Stimulated activated effector memory CD8-positive, alpha-beta T cell treated with anti-CD3 and anti-CD28 coated beads, Interleukin-12 subunit alpha, Interleukin-12 subunit beta, amount 100 ng/mL, for 72 hours (primary cell): Measurements from ENCODE around the gene OTUB2.

ENCODE experiments used
- ATAC-seq: fragments of 150-1000 bp; cut with Tn5 transposase; 2 replicates; pipeline ENCODE4 v1.10.0; 2021
- DNase-seq, 2 donors: peaks; one replicate each; pipeline ENCODE4 v3.0.0; 2021 to 2022; ENCODE audit warnings: low spot score in 2 of 2
- H3K27ac Mint-ChIP-seq: one replicate; pipeline ENCODE4 v1.8.0; 2022; ENCODE audit warnings: mild to moderate bottlenecking, mixed read lengths
- H3K36me3 Mint-ChIP-seq: one replicate; pipeline ENCODE4 v1.8.0; 2022; ENCODE audit warnings: mild to moderate bottlenecking, mixed read lengths
- H3K4me1 Mint-ChIP-seq: one replicate; pipeline ENCODE4 v1.8.0; 2022; ENCODE audit warnings: mixed read lengths
- H3K4me3 Mint-ChIP-seq: one replicate; pipeline ENCODE4 v1.8.0; 2022; ENCODE audit warnings: mild to moderate bottlenecking, mixed read lengths
- H3K9me3 Mint-ChIP-seq: one replicate; pipeline ENCODE4 v1.8.0; 2022; ENCODE audit warnings: mixed read lengths

Gene OTUB2

DNA sequence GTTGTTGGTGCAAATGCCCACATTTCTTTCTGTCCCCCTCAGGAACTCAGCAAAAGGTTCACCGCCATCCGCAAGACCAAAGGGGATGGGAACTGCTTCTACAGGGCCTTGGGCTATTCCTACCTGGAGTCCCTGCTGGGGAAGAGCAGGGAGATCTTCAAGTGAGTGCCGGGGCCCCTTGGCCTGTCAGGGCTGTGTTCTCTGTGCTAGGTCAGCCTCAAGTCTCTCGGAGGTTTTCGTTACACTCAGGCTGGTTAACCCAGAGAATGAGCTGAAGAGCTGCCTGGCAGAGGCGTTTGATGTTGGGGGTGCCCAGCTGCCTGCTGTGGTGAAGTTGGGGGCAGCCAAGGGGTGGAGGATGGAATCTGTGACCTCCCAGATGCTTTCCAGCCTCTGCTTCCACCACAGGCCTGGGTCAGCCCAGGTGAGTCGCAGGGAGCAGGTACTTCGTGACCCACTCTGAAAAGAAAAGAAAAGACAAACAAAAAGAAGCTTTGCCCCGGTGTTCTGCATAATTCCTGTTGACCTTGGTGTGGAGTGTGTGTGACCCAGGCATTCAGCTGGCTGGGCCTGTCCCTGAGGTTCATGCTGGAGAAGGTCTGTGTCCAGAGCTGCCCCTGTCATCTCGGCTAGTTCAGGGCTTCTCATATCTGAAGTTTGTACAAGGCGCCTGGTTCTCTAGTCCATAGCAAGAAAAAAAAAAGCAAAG lies 12.9 kb downstream of the OTUB2 start:
- ATAC-seq = no peak
- H3K27ac Mint-ChIP-seq = peak overlapping the region; percentile 64
- H3K36me3 Mint-ChIP-seq = peaks cover 18% of the 10 kb centered on the region
- peaks cover 6% of the 10 kb centered on the region for H3K4me1 Mint-ChIP-seq
- no peak overlapping the region for H3K4me3 Mint-ChIP-seq
- DNase-seq = no peak
- no peaks in the 10 kb centered on the region for H3K9me3 Mint-ChIP-seq

DNA sequence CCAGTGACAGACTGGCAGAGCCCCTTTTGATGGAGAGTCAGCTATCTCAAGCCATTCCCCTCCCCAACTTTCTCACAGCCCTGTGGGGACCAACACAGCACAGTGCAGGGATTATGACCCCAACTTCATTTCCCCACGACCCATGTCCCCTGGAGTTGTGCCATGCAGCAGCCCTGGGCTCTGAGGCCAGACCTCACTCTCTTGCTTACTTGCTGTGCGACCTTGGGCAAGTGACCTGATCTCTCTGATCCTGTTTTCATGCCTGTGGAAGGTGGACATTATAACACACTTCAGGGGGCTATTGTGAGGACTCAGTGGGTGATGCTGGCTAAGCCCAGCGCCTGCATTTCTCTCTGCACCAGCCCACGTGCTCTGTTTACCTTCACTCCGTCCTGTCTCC lies 14.1 kb downstream of the OTUB2 start:
- ATAC-seq (no peak), DNase-seq (no peak)
- Mint-ChIP-seq H3K4me1 (peaks cover 6% of the 10 kb centered on the region), H3K9me3 (no peaks in the 10 kb centered on the region), H3K4me3 (no peak overlapping the region), H3K36me3 (peaks cover 29% of the 10 kb centered on the region), H3K27ac (peak overlapping the region; percentile 64)

GRCh38 chr14:94040796-94041195 lies 14.7 kb downstream of the OTUB2 start:
- H3K27ac Mint-ChIP-seq = no peak overlapping the region
- DNase-seq (no peak), ATAC-seq (no peak)
- H3K9me3 Mint-ChIP-seq = no peaks in the 10 kb centered on the region
- H3K4me3 Mint-ChIP-seq = no peak overlapping the region
- H3K4me1 Mint-ChIP-seq = peaks cover 6% of the 10 kb centered on the region
- H3K36me3 Mint-ChIP-seq = peaks cover 34% of the 10 kb centered on the region

DNA sequence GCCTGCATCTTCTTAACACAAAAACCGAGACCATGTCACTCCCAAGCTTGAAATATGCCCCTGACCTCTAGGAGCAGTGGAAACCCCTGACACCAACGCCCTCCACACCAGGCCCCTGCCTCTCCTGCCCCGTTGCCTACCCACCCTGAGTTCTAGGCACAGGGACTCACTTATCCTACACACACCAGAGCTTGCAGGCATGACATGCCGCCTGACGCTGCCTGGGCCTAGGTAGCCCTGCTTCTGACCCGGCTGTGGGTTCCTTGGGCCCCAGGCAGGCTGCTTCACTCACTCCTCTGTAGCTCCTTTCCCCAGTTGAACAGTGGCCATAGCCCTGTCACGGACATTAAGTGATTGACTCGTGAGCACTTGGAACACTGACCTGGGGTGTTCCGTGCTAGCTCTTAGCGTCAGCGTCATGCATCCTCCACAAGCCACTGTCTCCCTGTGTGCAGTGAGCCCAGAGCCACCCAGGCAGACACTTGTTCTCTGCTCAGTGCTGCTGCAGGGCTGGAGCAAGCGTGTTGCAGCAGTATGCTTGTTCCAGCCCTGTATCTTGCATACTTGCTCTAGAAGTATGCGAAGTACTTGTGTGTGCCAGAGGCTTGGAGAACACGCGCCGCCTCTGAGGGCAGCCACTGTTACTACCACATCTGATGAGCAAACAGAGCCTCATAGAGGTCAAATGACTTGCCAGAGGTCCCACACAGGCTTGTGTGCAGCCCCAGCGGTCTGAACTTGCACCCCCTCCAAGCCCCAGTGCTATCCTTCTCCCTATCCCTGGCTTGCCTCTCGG lies 15.6 kb downstream of the OTUB2 start:
- DNase-seq (no peak), ATAC-seq (peak; percentile 2)
- H3K4me1 Mint-ChIP-seq = peaks cover 3% of the 10 kb centered on the region
- H3K9me3 Mint-ChIP-seq = no peaks in the 10 kb centered on the region
- H3K27ac Mint-ChIP-seq = no peak overlapping the region
- no peak overlapping the region for H3K4me3 Mint-ChIP-seq
- peaks cover 39% of the 10 kb centered on the region for H3K36me3 Mint-ChIP-seq

GRCh38 chr14:94042433-94043091 lies 16.4 kb downstream of the OTUB2 start:
- no peaks in the 10 kb centered on the region for H3K4me1 Mint-ChIP-seq
- H3K9me3 Mint-ChIP-seq = no peaks in the 10 kb centered on the region
- ATAC-seq (peak; percentile 1), DNase-seq (no peak)
- H3K27ac Mint-ChIP-seq = no peak overlapping the region
- H3K4me3 Mint-ChIP-seq = no peak overlapping the region
- H3K36me3 Mint-ChIP-seq = peaks cover 45% of the 10 kb centered on the region

DNA sequence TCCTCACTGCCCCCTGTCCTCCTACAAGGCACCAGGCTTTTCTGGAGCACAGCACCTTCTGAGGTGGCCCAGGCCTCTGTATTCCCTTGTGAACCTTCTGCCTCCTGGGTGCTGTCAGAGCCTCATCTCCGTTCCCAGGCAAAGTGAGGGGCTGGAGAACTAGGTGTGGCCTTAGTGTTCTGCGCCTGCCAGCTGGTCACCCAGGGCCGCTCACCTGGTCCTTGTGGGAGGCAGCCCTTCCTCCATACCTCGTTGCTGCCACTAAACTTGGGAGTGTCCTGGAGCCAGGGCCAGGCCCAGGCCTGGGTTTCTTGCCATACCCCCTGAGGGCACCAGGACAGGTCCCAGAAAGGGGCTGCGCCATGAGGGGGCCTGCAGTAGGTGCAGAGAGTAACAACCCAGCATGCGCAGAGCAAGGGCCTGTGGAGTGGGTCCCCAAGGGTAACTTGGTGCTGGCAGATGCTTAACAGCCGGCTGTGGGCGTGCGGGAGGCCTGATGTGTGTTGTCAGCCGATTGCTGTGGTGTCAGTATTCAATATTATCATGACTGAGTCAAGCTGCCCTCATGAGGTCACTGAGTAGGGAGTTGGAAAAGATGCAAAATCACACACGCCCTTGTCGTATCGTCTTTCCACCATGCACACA lies 17.1 kb downstream of the OTUB2 start:
- peak overlapping the region; percentile 74 for H3K27ac Mint-ChIP-seq
- DNase-seq = no peak
- H3K4me3 Mint-ChIP-seq = no peak overlapping the region
- no peaks in the 10 kb centered on the region for H3K4me1 Mint-ChIP-seq
- no peak for ATAC-seq
- H3K36me3 Mint-ChIP-seq = peaks cover 52% of the 10 kb centered on the region
- no peaks in the 10 kb centered on the region for H3K9me3 Mint-ChIP-seq

DNA sequence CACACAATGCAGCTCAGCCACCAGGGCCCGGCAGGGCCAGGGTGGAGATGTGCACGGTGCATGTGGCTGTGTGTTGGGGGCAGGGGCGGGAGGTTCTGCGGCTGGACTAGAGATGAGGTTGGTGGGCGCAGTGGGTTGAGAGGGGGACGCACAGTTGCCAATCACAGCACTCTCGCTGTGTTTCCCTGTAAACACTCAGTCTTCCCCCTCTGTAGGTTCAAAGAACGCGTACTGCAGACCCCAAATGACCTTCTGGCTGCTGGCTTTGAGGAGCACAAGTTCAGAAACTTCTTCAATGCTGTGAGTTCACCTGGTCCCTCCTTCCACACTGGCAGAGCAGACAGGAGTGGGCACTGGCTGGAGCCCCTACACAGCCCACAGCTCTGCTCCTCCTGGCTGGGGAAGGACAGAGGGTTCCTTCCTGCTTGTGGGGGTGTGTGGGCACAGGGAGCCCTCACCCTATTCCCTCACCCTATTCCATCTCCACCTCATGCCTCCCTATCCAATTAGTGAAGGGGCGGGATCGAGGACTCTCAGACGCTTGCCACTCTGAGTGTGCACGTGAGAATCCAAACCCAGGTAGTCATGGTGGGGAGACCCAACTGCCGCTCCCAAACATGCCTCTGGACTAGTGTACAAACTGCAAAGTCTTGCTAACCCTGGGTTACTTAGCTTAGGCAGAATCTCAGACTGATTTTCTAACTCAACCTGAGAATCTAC lies 17.8 kb downstream of the OTUB2 start:
- no peak overlapping the region for H3K4me3 Mint-ChIP-seq
- no peaks in the 10 kb centered on the region for H3K9me3 Mint-ChIP-seq
- H3K36me3 Mint-ChIP-seq = peaks cover 59% of the 10 kb centered on the region
- H3K27ac Mint-ChIP-seq = peak overlapping the region; percentile 74
- no peaks in the 10 kb centered on the region for H3K4me1 Mint-ChIP-seq
- no peak for DNase-seq
- no peak for ATAC-seq

GRCh38 chr14:94044476-94045091 lies 18.4 kb downstream of the OTUB2 start:
- Mint-ChIP-seq H3K27ac (peak overlapping the region; percentile 74), H3K9me3 (no peaks in the 10 kb centered on the region), H3K36me3 (peaks cover 66% of the 10 kb centered on the region), H3K4me3 (no peak overlapping the region), H3K4me1 (no peaks in the 10 kb centered on the region)
- DNase-seq (no peak), ATAC-seq (no peak)

DNA sequence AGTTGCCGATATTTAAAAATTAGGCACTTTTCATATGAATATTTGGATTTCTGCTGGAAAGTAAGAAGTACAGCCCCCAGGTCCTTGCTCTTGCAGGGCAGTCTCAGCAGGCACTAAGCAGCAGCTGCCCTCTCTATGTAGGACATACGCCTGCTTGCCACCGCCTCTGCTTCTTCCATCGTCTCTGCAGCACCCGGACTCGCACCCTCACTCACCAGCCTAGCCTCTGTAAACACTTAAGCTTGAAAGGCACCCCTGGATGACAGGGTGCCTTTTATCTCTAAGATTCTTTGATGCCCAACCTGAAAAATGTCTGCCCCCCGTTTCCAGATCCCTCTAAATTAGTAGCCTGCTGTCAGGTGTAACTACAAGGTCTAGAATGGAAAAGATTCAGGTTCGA lies 19.0 kb downstream of the OTUB2 start:
- H3K36me3 Mint-ChIP-seq = peaks cover 71% of the 10 kb centered on the region
- no peak for DNase-seq
- H3K4me3 Mint-ChIP-seq = no peak overlapping the region
- H3K4me1 Mint-ChIP-seq = no peaks in the 10 kb centered on the region
- no peaks in the 10 kb centered on the region for H3K9me3 Mint-ChIP-seq
- no peak overlapping the region for H3K27ac Mint-ChIP-seq
- no peak for ATAC-seq

- Mint-ChIP-seq H3K36me3 (peaks cover 77% of the 10 kb centered on the region), H3K4me1 (no peaks in the 10 kb centered on the region), H3K27ac (peak overlapping the region; percentile 20), H3K4me3 (no peak overlapping the region), H3K9me3 (no peaks in the 10 kb centered on the region)
- DNase-seq (no peak), ATAC-seq (no peak)
Measured at GRCh38 chr14:94045563-94046345, 19.6 kb downstream of the OTUB2 start.

DNA sequence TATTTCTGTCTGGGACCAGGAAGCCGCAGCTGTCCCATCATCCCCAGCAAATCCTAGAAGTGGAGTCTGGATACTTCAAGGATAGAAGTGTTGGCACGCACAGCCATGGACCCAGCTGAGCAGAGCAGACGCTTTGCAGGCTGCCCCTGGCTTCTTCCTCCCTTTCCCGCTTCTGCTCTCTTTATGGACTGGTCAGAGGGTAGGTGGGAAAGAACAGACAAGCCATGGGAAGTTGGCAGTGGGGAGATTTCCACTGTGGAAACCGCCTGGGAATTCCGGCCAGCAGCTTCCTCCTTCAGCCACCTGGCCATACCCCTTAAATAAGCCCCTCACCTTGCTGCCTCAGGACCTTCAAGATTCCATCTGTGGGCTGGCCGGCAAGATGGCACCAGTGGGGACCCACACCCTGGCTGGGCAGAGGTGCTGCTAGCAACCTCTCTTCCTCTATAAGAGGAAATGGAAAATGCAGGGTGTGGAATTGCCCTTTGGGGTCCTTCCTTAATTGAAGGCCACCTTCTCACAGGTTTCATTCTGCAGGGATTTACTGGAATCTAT lies 20.6 kb downstream of the OTUB2 start:
- no peaks in the 10 kb centered on the region for H3K4me1 Mint-ChIP-seq
- no peak overlapping the region for H3K27ac Mint-ChIP-seq
- peaks cover 88% of the 10 kb centered on the region for H3K36me3 Mint-ChIP-seq
- no peaks in the 10 kb centered on the region for H3K9me3 Mint-ChIP-seq
- H3K4me3 Mint-ChIP-seq = no peak overlapping the region
- no peak for ATAC-seq
- DNase-seq = no peak

GRCh38 chr14:94047581-94047980 lies 21.4 kb downstream of the OTUB2 start:
- no peak for ATAC-seq
- Mint-ChIP-seq H3K9me3 (no peaks in the 10 kb centered on the region), H3K27ac (no peak overlapping the region), H3K4me3 (no peak overlapping the region), H3K4me1 (peaks cover 7% of the 10 kb centered on the region), H3K36me3 (peaks cover 96% of the 10 kb centered on the region)
- no peak for DNase-seq

- Mint-ChIP-seq H3K4me3 (no peak overlapping the region), H3K9me3 (no peaks in the 10 kb centered on the region), H3K4me1 (peaks cover 11% of the 10 kb centered on the region), H3K27ac (peak overlapping the region; percentile 5), H3K36me3 (peaks cover 99% of the 10 kb centered on the region)
- DNase-seq (no peak), ATAC-seq (no peak)
Measured at GRCh38 chr14:94048691-94049624, 22.8 kb downstream of the OTUB2 start.
